Fibroblast of pulmonary artery (primary cell): ENCODE measurements around the gene GRK4.

ENCODE experiments used
- DNase-seq: peaks from one replicate; pipeline ENCODE4 v3.0.0-alpha.2; 2010; ENCODE audit warnings: low read depth
- H3K4me3 ChIP-seq: replicated peaks from 2 replicates; pipeline ENCODE4 v1.5.1; 2011; ENCODE audit warnings: low read depth, mild to moderate bottlenecking, control low read depth, low read length, moderate library complexity
- CTCF ChIP-seq: IDR thresholded peaks from 2 replicates; pipeline ENCODE4 v1.5.1; 2011; ENCODE audit warnings: mild to moderate bottlenecking, control low read depth, low read length, inconsistent platforms; ENCODE audit errors: missing control alignments

The GRK4 gene

DNA sequence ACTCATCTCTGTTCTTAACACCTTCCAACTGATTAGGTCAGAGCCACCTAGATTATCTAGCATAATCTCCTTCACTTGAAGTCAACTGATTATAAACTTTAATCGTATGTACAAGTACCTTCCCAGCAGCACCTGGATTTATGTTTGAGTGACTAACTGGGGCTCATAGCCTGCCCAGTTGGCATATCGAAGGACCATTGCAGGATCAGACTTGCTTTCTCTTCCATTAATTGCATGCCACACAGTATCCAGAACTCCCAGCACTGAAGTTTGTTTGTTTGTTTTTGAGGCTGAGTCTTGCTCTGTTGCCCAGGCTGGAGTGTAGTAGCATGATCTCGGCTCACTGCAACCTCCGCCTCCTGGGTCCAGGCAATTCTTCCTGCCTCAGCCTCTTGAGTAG, 27.9 kb downstream of the GRK4 start:
- DNase-seq, result no peak
- no peak overlapping the region for H3K4me3 ChIP-seq
- TF ChIP-seq CTCF, result no peak

DNA sequence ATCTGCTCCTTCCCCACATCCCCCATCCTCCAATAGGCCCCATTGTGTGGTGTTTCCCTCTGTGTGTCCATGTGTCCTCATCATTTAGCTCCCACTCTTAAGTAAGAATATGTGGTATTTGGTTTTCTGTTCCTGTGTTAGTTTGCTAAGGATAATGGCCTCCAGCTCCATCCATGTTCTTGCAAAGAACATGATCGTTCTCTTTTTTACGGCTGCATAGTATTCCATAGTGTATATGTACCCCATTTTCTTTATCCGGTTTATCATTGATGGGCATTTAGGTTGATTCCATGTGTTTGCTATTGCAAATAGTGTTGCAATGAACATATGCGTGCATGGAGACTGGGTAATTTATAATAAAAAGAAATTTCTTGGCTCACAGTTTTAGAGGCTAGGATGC, 31.5 kb downstream of the GRK4 start:
- no peak overlapping the region for H3K4me3 ChIP-seq
- TF ChIP-seq CTCF, result no peak
- no peak for DNase-seq

DNA sequence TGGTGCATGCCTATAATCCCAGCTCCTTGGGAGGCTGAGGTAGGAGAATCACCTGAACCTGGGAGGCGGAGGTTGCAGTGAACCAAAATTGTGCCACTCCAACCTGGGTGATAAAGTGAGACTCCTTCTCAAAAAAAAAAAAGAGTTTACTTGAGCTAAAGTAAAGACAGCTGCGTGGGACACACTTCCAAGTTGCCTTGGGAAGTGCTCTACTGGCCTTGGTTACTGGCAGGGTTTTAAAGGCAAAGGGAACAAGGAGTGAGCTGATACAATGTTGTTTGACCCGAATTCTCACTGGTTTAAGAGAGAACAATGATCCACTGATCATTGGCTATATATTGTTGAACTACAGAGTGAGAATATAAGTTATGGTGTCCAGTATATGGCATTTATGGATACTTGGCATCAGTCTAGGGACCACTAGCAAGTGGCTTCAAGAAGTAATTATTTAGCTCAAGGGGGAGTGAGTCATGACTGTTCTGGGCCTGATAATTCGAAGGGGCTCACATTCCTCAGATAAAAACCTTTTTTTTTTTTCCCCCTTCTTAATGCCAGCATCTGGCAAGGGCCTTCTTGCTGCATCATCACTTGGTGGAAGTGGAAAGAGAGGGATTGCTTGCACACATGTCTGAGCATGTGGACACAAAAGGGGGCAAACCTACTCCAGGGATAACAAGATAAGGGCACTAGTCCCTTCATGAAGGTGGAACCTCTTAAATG, 32.3 kb downstream of the GRK4 start:
- TF ChIP-seq CTCF, result no peak
- peak; percentile 5 for DNase-seq
- H3K4me3 ChIP-seq, result no peak overlapping the region

- DNase-seq, result no peak
- TF ChIP-seq CTCF, result no peak
- no peak overlapping the region for H3K4me3 ChIP-seq
Observed at GRCh38 chr4:2996415-2996814, 33.0 kb downstream of the GRK4 start.

- no peak for TF ChIP-seq CTCF
- no peak for DNase-seq
Observed at GRCh38 chr4:3007724-3008123, 44.4 kb downstream of the GRK4 start.

GRCh38 chr4:3009422-3009821, 46.1 kb downstream of the GRK4 start:
- H3K4me3 ChIP-seq, result no peak overlapping the region
- peak; percentile 16 for DNase-seq
- peak; percentile 11 for TF ChIP-seq CTCF

More at GRCh38 chr4:3007724-3008123, 44.4 kb downstream of the GRK4 start:
- H3K4me3 ChIP-seq, result no peak overlapping the region

DNA sequence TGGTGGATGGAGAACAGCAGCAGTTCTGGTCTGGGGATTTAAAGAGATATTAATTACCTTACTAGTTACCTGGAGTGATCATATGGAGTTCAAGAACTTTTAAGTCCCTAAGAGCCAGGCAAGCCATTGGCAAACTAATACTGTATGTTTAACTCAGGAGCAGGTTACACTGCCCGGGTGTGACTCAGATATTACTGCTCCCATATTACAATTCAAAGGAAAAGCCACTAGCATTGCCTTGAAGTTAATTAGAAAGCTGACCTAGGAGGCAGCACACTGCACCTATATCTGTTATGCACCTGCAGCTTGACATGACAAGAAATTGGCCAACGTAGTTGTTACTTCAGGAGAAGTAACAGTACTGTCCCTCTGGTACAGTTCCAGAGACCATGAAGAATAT, 47.2 kb downstream of the GRK4 start:
- TF ChIP-seq CTCF, result no peak
- DNase-seq, result no peak
- no peak overlapping the region for H3K4me3 ChIP-seq
